ENCODE data around the gene IFIT2. TPM values are rescaled to one million over a fixed set of nuclear protein-coding genes. Genes with fewer than 3 reads are reported as not detected.

The IFIT2 gene
- total RNA-seq, 4 donors from 2014 or later = 0.41 to 2.1 (median 0.78) TPM

DNA sequence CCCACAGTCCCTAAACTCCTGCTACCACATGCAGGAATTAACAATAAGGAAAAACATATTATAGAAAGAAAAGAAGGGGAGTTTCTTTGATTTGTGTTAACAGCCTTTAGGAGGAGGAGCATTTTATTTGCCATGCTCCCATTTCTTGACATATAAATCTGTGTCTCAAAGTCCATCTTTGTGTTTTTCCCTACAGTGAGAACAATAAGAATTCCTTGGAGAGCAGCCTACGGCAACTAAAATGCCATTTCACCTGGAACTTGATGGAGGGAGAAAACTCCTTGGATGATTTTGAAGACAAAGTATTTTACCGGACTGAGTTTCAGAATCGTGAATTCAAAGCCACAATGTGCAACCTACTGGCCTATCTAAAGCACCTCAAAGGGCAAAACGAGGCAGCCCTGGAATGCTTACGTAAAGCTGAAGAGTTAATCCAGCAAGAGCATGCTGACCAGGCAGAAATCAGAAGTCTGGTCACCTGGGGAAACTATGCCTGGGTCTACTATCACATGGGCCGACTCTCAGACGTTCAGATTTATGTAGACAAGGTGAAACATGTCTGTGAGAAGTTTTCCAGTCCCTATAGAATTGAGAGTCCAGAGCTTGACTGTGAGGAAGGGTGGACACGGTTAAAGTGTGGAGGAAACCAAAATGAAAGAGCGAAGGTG is 4.1 kb downstream of the IFIT2 start:
- Histone ChIP-seq H3K4me3 (no peak overlapping the region), H3K9me3 (no peaks in the 10 kb centered on the region), H3K27me3 (no peaks in the 10 kb centered on the region), H3K27ac (no peak overlapping the region), H3K4me1 (peaks cover 23 to 26% of the 10 kb centered on the region in 2 donors), H3K36me3 (no peaks in the 10 kb centered on the region)
- TF ChIP-seq, protein P1, sequence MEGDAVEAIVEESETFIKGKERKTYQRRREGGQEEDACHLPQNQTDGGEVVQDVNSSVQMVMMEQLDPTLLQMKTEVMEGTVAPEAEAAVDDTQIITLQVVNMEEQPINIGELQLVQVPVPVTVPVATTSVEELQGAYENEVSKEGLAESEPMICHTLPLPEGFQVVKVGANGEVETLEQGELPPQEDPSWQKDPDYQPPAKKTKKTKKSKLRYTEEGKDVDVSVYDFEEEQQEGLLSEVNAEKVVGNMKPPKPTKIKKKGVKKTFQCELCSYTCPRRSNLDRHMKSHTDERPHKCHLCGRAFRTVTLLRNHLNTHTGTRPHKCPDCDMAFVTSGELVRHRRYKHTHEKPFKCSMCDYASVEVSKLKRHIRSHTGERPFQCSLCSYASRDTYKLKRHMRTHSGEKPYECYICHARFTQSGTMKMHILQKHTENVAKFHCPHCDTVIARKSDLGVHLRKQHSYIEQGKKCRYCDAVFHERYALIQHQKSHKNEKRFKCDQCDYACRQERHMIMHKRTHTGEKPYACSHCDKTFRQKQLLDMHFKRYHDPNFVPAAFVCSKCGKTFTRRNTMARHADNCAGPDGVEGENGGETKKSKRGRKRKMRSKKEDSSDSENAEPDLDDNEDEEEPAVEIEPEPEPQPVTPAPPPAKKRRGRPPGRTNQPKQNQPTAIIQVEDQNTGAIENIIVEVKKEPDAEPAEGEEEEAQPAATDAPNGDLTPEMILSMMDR (IDR thresholded peaks at IDR 0.05 in 4 of 5, conservative IDR thresholded peaks at IDR 0.05 in 1 of 5) = no peak
- no peak for TF ChIP-seq POLR2A (IDR thresholded peaks at IDR 0.05)
- DNase-seq (no peak), ATAC-seq (no peak)
- intact Hi-C loops (cut with DNase I; ENCODE audit: low total_unique reads) = no loop called here
- in situ Hi-C loops (cut with MboI; ENCODE audit: low sequenced_read_pairs in 4 of 4) = no loop called here

DNA sequence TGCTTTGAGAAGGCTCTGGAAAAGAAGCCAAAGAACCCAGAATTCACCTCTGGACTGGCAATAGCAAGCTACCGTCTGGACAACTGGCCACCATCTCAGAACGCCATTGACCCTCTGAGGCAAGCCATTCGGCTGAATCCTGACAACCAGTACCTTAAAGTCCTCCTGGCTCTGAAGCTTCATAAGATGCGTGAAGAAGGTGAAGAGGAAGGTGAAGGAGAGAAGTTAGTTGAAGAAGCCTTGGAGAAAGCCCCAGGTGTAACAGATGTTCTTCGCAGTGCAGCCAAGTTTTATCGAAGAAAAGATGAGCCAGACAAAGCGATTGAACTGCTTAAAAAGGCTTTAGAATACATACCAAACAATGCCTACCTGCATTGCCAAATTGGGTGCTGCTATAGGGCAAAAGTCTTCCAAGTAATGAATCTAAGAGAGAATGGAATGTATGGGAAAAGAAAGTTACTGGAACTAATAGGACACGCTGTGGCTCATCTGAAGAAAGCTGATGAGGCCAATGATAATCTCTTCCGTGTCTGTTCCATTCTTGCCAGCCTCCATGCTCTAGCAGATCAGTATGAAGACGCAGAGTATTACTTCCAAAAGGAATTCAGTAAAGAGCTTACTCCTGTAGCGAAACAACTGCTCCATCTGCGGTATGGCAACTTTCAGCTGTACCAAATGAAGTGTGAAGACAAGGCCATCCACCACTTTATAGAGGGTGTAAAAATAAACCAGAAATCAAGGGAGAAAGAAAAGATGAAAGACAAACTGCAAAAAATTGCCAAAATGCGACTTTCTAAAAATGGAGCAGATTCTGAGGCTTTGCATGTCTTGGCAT is 4.8 kb downstream of the IFIT2 start:
- Histone ChIP-seq H3K9me3 (no peaks in the 10 kb centered on the region), H3K27ac (no peak overlapping the region), H3K36me3 (no peaks in the 10 kb centered on the region), H3K4me3 (no peak overlapping the region), H3K4me1 (peaks cover 16 to 18% of the 10 kb centered on the region in 2 donors), H3K27me3 (no peaks in the 10 kb centered on the region)
- in situ Hi-C loops (cut with MboI; ENCODE audit: low sequenced_read_pairs in 4 of 4) (no loop called here), intact Hi-C loops (cut with DNase I; ENCODE audit: low total_unique reads) (no loop called here)
- ATAC-seq = no peak
- DNase-seq = no peak
- no peak for TF ChIP-seq POLR2A (IDR thresholded peaks at IDR 0.05)
- TF ChIP-seq, protein P1 (IDR thresholded peaks at IDR 0.05 in 4 of 5, conservative IDR thresholded peaks at IDR 0.05 in 1 of 5) = no peak

- in situ Hi-C loops (cut with MboI; ENCODE audit: low sequenced_read_pairs in 4 of 4) = no loop called here
- no peaks in the 10 kb centered on the region for H3K9me3 ChIP-seq
- ATAC-seq (no peak), DNase-seq (no peak)
- peaks cover 16 to 17% of the 10 kb centered on the region in 2 donors for H3K4me1 ChIP-seq
- no peaks in the 10 kb centered on the region for H3K36me3 ChIP-seq
- H3K27me3 ChIP-seq = no peaks in the 10 kb centered on the region
- no peak overlapping the region for H3K27ac ChIP-seq
- intact Hi-C loops (cut with DNase I; ENCODE audit: low total_unique reads) = no loop called here
- H3K4me3 ChIP-seq = no peak overlapping the region
- TF ChIP-seq, protein P1 (IDR thresholded peaks at IDR 0.05 in 4 of 5, conservative IDR thresholded peaks at IDR 0.05 in 1 of 5) = no peak
- no peak for TF ChIP-seq POLR2A (IDR thresholded peaks at IDR 0.05)
Measured at GRCh38 chr10:89307269-89307577, 5.4 kb downstream of the IFIT2 start.

- intact Hi-C loops (cut with DNase I; ENCODE audit: low total_unique reads) = no loop called here
- H3K4me1 ChIP-seq = peaks cover 6 to 8% of the 10 kb centered on the region in 2 donors
- no peaks in the 10 kb centered on the region for H3K36me3 ChIP-seq
- TF ChIP-seq POLR2A (IDR thresholded peaks at IDR 0.05) = no peak
- TF ChIP-seq, protein P1 (IDR thresholded peaks at IDR 0.05 in 4 of 5, conservative IDR thresholded peaks at IDR 0.05 in 1 of 5) = no peak
- ATAC-seq (no peak), DNase-seq (no peak)
- H3K4me3 ChIP-seq = no peak overlapping the region
- no peak overlapping the region for H3K27ac ChIP-seq
- in situ Hi-C loops (cut with MboI; ENCODE audit: low sequenced_read_pairs in 4 of 4) = no loop called here
- H3K27me3 ChIP-seq = no peaks in the 10 kb centered on the region
- H3K9me3 ChIP-seq = no peaks in the 10 kb centered on the region
Measured at GRCh38 chr10:89308266-89308665, 6.4 kb downstream of the IFIT2 start.

Measured in gastrocnemius medialis (tissue), 4 donors.